ENCODE data around the gene RNF224.

The RNF224 gene

DNA sequence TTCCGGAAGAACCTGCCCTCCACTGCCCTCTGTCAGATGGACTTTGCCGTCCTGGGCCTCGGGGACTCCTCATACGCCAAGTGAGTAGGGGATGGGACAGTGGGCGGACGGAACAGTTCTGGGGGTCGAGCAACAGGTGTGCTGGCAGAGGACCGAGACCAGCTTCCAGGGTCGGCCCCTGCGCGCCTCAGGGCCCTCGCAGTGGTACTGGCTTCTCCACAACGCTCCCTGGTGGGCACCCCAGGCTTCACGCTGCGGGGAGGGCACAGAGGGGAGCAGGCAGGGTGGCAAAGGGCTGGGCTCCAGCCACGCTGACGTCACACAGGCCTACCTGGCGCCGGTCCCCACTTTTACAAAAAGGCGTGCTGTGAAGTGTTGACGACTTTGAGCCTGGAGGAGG lies 14.8 kb upstream of the RNF224 start:
- no peak overlapping the region for H3K4me3 ChIP-seq (ENCODE audit: low read depth, low read length)
- in situ Hi-C loops (cut with HindIII; ENCODE audit: low sequenced_read_pairs): no loop called here
- TF ChIP-seq, protein P1, sequence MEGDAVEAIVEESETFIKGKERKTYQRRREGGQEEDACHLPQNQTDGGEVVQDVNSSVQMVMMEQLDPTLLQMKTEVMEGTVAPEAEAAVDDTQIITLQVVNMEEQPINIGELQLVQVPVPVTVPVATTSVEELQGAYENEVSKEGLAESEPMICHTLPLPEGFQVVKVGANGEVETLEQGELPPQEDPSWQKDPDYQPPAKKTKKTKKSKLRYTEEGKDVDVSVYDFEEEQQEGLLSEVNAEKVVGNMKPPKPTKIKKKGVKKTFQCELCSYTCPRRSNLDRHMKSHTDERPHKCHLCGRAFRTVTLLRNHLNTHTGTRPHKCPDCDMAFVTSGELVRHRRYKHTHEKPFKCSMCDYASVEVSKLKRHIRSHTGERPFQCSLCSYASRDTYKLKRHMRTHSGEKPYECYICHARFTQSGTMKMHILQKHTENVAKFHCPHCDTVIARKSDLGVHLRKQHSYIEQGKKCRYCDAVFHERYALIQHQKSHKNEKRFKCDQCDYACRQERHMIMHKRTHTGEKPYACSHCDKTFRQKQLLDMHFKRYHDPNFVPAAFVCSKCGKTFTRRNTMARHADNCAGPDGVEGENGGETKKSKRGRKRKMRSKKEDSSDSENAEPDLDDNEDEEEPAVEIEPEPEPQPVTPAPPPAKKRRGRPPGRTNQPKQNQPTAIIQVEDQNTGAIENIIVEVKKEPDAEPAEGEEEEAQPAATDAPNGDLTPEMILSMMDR (IDR thresholded peaks at IDR 0.05; ENCODE audit: low read depth, low read length): no peak
- DNase-seq (ENCODE audit: low read depth, low spot score): no peak

DNA sequence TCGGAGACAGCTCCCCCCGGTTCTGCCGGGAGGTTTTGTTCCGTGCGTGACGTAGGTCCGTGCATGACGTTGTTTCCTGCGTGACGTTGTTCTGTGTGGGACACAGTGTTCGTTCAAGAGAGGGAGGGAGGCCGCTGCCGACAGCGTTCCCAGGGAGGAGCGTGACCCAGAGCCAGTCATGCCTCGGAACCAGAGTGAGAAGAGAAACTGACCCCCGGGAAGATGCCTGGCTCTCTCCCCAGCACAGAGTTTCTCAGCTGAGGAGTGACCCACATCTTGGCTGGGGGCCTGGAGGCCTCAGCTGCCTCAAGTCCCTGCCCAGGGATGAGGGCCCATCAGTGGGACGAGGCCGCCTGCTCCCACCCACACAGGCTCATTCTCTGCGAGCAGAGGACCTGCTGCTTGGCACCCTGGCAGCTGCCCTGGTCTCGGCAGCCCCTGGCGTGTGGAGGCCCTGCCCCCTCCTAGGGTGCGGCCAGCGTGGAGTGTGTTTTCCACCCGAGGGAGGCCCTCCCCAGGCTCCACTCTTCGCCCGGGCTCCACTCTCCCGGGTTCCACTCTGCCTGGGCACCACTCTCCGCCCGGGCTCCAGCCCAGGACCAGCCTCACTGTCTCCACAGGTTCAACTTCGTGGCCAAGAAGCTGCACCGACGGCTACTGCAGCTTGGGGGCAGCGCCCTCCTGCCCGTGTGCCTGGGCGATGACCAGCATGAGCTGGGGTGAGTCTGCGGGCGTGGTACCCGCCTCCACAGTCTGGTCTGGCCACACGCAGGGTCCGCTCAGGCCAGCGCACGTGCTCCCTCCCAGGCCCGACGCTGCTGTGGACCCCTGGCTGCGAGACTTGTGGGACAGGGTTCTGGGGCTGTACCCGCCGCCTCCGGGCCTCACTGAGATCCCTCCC lies 13.9 kb upstream of the RNF224 start:
- TF ChIP-seq, protein P1 (IDR thresholded peaks at IDR 0.05; ENCODE audit: low read depth, low read length): peak; percentile 25
- DNase-seq (ENCODE audit: low read depth, low spot score): no peak
- in situ Hi-C loops (cut with HindIII; ENCODE audit: low sequenced_read_pairs): no loop called here
- no peak overlapping the region for H3K4me3 ChIP-seq (ENCODE audit: low read depth, low read length)

DNA sequence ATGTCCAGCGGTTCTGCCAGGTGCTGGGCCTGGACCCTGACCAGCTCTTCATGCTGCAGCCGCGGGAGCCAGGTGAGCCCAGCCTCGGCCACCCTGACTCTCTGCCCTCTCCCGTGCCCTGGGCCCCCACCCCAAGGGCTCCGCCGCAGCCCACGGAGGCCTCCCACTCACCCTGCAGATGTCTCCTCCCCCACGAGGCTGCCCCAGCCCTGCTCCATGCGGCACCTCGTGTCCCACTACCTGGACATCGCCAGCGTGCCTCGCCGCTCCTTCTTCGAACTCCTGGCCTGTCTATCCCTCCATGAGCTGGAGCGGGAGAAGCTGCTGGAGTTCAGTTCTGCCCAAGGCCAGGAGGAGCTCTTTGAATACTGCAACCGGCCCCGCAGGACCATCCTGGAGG lies 12.7 kb upstream of the RNF224 start:
- no peak overlapping the region for H3K4me3 ChIP-seq (ENCODE audit: low read depth, low read length)
- in situ Hi-C loops (cut with HindIII; ENCODE audit: low sequenced_read_pairs): no loop called here

DNA sequence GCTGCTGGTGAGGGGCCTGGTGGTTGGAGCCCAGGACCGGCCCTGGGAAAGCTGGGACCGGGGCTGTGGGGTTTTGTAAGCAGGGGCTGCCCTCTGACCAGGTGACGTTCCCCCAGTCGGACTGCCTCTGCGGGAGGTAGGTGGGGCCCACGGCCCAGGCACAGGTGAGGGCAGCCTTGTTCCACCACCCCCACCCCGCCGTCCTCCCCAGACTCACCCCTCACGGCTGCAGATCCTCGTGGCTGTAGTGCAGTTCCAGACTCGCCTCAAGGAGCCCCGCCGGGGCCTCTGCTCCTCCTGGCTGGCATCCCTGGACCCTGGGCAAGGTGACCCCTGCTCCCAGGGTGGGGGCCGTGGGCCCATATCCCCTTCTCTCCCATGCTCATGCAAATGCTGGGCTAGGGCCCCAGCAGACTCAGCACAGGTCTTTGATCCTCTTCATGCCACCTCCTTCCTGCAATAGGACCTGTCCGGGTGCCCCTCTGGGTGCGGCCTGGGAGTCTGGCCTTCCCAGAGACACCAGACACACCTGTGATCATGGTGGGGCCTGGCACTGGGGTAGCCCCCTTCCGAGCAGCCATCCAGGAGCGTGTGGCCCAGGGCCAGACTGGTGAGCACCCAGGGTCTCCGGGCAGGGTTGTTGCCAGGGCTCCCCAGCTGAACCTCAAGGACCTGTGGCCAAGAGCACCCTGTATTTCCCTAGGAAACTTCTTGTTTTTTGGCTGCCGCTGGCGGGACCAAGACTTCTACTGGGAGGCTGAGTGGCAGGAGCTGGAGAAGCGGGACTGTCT lies 11.9 kb upstream of the RNF224 start:
- H3K4me3 ChIP-seq (ENCODE audit: low read depth, low read length): no peak overlapping the region
- in situ Hi-C loops (cut with HindIII; ENCODE audit: low sequenced_read_pairs): no loop called here
- DNase-seq (ENCODE audit: low read depth, low spot score): no peak
- TF ChIP-seq, protein P1 (IDR thresholded peaks at IDR 0.05; ENCODE audit: low read depth, low read length): no peak

More for the DNA sequence above, 12.7 kb upstream of the RNF224 start:
- TF ChIP-seq, protein P1 (IDR thresholded peaks at IDR 0.05; ENCODE audit: low read depth, low read length): no peak
- no peak for DNase-seq (ENCODE audit: low read depth, low spot score)

DNA sequence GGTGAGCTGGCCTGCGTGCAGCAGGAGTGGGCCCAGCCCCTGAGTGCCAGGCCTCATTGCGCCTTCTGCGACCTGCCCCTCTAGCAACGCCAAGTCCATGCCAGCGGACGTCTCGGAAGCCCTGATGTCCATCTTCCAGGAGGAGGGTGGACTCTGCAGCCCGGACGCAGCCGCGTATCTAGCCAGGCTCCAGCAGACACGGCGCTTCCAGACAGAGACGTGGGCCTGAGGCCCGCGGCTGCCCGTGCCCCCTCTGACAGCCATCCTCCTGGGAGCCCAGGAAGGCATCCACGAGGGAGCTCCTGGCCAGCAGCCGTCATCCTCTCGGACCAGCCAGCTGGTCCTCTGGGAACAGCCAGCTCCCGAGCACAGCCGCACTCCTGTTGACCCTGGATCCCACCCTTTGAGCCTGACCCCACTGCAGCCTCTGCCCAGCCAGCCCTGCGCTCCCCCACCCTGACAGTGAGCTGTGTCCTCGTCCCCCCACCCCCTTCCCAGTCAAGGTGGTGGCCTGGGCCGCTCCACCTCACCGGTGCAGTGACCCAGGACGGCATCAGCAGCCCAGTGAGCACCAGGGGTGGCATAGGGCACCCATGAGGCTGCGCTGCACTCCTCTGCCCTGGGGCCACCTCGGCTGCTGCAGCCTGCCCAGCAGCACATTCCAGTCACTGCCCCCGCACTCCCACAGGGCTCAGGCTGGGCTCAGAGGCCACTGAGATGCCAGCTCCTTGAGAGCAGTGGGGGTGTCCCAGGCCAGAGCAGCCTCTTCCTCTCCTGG lies 10.9 kb upstream of the RNF224 start:
- no peak overlapping the region for H3K4me3 ChIP-seq (ENCODE audit: low read depth, low read length)
- TF ChIP-seq, protein P1 (IDR thresholded peaks at IDR 0.05; ENCODE audit: low read depth, low read length): no peak
- in situ Hi-C loops (cut with HindIII; ENCODE audit: low sequenced_read_pairs): no loop called here
- no peak for DNase-seq (ENCODE audit: low read depth, low spot score)
